GM13977 (cell line): ENCODE results near the gene BUB1B.
A peak's percentile ranks its signal among the peaks of the same experiment; 100 is the strongest.
"Not testable (repeated sequence)": the region's sequence is repeated elsewhere in the genome, so short reads cannot be mapped to it uniquely, and the experiment has no call there.

ENCODE experiments used
- DNase-seq: peaks from one replicate; pipeline ENCODE4 v3.0.0; 2012; ENCODE audit warnings: low spot score
- in situ Hi-C: fragments of 300-500 bp; cut with MboI; formaldehyde crosslinking; loops from one replicate; pipeline ENCODE4 v1.12.0; 2022; ENCODE audit warnings: low sequenced_read_pairs, low pct_unique_long_range_greater_than_20kb, mixed read lengths, inconsistent platforms; ENCODE audit not compliant: unreplicated experiment
- TF ChIP-seq, protein P1 (sequence below): IDR thresholded peaks from 2 replicates; pipeline ENCODE4 v1.5.1; 2012; ENCODE audit warnings: mild to moderate bottlenecking, control low read depth; ENCODE audit not compliant: insufficient read depth; ENCODE audit errors: extremely low read depth, missing control alignments

Gene BUB1B

DNA sequence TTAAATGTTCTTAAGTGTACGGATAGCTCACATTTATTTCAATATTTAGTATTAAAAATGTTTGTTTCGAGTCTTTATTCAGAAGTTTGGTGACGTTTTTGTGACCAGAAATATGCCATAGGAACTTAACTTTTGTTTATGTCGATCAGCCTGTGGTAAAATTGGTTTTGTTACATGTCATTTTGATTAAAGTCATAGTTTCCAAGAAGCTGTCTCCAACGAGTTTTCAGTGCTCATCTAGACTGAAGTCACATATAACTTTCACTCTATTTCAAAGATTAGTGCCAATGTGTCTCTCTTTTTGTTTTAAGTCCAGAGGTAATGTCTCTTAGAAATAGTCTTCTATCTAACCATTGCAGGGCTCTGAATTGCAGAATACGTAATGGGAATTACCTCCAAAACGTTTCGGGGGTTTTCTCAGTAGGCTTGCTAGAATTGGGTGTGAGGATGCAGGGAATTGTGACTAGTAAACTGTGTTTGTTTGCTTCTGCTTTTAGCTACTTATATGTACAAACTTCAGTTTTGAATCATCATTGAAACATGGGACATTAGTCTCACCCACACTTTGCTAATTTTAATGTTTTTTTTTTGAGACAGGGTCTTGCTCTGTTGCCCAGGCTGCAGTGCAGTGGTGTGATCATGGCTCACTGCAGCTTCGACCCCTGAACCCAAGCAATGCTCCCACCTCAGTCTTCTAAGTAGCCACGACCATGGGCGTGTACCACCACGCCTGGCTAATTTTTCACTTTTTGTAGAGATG is 3.0 kb downstream of the BUB1B start:
- in situ Hi-C loops = loop anchor here (10.0 kb wide), 1 partner anchor 59 kb away; the partner anchor contains the start of gene BMF
- TF ChIP-seq, protein P1, sequence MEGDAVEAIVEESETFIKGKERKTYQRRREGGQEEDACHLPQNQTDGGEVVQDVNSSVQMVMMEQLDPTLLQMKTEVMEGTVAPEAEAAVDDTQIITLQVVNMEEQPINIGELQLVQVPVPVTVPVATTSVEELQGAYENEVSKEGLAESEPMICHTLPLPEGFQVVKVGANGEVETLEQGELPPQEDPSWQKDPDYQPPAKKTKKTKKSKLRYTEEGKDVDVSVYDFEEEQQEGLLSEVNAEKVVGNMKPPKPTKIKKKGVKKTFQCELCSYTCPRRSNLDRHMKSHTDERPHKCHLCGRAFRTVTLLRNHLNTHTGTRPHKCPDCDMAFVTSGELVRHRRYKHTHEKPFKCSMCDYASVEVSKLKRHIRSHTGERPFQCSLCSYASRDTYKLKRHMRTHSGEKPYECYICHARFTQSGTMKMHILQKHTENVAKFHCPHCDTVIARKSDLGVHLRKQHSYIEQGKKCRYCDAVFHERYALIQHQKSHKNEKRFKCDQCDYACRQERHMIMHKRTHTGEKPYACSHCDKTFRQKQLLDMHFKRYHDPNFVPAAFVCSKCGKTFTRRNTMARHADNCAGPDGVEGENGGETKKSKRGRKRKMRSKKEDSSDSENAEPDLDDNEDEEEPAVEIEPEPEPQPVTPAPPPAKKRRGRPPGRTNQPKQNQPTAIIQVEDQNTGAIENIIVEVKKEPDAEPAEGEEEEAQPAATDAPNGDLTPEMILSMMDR = no peak
- DNase-seq = peak; percentile 36

DNA sequence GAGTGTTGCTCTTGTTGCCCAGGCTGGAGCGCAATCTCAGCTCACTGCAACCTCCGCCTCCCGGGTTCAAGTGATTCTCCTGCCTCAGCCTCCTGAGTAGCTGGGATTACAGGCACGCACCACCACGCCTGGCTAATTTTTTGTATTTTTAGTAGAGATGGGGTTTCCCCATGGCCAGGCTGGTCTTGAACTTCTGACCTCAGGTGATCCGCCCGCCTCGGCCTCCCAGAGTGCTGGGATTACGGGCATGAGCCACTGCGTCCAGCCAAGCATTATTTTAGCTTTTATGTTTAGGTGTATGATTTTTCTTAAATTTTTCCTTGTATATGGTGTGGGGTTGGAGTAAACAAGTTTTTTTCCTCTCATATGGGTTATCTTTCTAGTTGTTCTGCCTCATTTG is 6.5 kb downstream of the BUB1B start:
- not testable (repeated sequence) for DNase-seq
- in situ Hi-C loops = loop anchor here (10.0 kb wide), 1 partner anchor 63 kb away; the partner anchor contains the start of gene BMF

DNA sequence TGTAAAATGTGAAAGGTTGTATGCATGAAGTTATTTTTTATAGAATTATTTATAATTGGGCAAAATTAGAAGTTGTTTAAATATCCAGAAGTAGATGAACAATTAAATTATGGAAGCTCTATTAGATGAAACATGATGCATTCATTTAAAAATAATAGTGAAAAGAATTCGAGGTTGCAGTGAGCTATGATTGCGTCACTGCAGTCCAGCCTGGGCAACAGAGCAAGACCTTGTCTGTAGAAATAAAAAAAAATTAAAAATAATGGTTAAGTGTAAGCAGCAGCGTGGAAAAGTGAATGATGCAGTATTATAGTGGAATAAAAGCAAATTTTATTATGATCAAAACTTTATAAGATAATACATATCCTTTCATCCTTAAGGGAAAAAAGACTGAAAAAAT is 14.3 kb downstream of the BUB1B start:
- in situ Hi-C loops = no loop called here
- TF ChIP-seq, protein P1 = no peak

DNA sequence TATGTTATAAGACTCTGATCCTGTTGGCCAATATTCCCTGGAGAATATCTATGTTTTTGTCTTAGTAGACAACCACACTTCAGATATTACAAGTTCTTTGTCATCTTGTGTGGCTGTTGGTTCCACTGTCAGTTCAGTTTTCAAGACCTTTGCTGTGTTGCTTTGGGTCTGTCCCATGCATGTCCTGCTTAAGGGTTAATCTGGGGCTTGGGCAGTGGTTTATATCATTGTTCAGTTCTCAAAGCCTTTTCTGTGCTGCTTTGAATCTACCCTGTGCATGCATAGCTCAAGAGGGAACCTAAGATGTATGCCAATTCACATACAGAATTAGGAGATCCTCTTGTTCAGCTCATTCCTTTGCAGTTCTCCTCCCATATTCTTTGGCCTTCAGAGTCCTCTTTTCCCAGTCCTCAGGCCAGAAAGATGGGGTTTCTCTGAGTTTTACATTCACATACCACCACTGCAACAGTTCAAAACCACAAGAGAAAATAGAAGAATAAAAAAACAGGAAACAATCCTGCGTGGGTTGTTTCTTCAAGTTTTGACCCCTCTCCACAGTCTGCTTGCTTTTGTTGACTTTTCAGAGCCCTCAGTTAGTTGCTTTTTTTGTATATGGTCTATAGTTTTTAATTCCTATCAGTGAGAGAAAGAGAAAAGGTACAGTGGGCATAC is 21.6 kb downstream of the BUB1B start:
- TF ChIP-seq, protein P1 = no peak
- in situ Hi-C loops = no loop called here
- DNase-seq = no peak

More for the DNA sequence above, 14.3 kb downstream of the BUB1B start:
- no peak for DNase-seq

DNA sequence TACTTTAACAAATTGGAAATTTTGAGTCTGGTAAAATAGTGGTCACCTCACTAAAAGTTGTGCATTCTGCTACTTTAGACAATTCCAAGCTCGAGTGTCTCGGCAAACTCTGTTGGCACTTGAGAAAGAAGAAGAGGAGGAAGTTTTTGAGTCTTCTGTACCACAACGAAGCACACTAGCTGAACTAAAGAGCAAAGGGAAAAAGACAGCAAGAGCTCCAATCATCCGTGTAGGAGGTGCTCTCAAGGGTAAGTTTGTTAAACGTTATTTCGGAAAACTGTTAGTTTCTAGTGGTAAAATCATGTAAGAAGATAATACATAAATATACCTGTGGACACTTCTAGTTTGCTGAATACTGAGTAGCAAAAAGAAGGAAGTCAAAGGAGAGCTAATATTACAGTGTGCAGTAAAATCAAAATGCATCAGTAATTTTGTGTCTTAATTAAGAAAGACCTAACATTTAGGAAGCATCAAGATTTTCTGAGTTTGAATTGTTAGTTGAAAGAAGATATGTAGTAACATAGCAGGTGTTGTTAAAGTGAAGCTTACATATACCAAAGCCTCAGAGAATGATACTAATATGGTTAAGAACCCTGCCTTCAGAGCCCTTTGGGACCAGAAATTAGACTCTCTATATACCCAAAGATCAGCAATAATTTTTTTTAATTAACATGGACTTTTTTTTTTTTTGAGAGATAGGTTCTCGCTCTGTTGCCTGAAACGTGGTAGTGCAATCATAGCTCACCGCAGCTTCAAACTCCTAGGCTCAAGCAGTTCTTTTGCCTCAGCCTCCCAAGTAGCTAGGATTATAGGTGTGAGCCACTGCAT is 23.0 kb downstream of the BUB1B start:
- no peak for DNase-seq
- in situ Hi-C loops = no loop called here
- TF ChIP-seq, protein P1 = no peak

DNA sequence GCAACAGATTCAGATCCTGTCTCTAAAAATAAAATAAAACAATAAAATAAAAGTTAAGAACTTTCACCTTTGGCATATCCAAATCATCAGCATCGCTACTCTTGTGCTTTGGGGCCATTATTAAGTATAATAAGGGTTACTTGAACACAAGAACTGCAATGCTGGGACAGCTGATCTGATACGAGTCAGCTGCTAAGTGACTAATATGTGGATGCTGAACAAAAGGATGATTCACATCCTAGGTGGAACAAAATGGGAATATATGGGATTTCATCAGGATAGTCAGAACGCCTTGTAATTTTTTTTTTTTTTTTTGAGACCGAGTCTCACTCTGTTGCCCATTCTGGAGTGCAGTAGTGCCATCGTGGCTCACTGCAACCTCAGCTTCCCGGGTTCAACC is 29.7 kb downstream of the BUB1B start:
- no peak for DNase-seq
- in situ Hi-C loops = loop anchor here (10.0 kb wide), 1 partner anchor 146 kb away; no protein-coding TSS in a partner anchor

More for the DNA sequence above, 29.7 kb downstream of the BUB1B start:
- TF ChIP-seq, protein P1 = no peak
